DOHH2 (cell line): ENCODE measurements around the gene C1orf141.

Source experiments
- H3F3A ChIP-seq: fragments of 200-600 bp; sonication (generic), shearing (Covaris generic); 2 replicates; pipeline ENCODE4 v1.6.0; 2016; ENCODE audit warnings: antibody characterized with exemption, mild to moderate bottlenecking; ENCODE audit not compliant: control insufficient read depth, insufficient read depth
- H3K27ac ChIP-seq: fragments of 200-600 bp; sonication (generic); 2 replicates; pipeline ENCODE4 v1.5.1; 2014; ENCODE audit warnings: low read depth, mild to moderate bottlenecking, low read length, moderate library complexity
- H3K27me3 ChIP-seq: fragments of 200-600 bp; sonication (generic); 2 replicates; pipeline ENCODE4 v1.6.1; 2014; ENCODE audit warnings: mild to moderate bottlenecking, low read length, mixed read lengths; ENCODE audit not compliant: control insufficient read depth
- H3K36me3 ChIP-seq: fragments of 200-600 bp; sonication (generic); 2 replicates; pipeline ENCODE4 v1.6.1; 2014; ENCODE audit warnings: mild to moderate bottlenecking, low read length, moderate library complexity, mixed read lengths; ENCODE audit not compliant: control insufficient read depth
- H3K4me1 ChIP-seq: fragments of 200-600 bp; sonication (generic); 2 replicates; pipeline ENCODE4 v1.6.1; 2014; ENCODE audit warnings: mild to moderate bottlenecking, low read length, mixed read lengths; ENCODE audit not compliant: control insufficient read depth
- H3K4me2 ChIP-seq: fragments of 200-600 bp; sonication (generic); 2 replicates; pipeline ENCODE4 v1.6.0; 2014; ENCODE audit warnings: mild to moderate bottlenecking, low read length, moderate library complexity
- H3K4me3 ChIP-seq: fragments of 200-600 bp; sonication (generic); 2 replicates; pipeline ENCODE4 v1.5.1; 2014; ENCODE audit warnings: mild to moderate bottlenecking, low read length, mixed read lengths
- H3K79me2 ChIP-seq: fragments of 200-600 bp; sonication (generic); 2 replicates; pipeline ENCODE4 v1.6.1; 2014; ENCODE audit warnings: mild to moderate bottlenecking, low read length, mixed read lengths; ENCODE audit not compliant: control insufficient read depth
- H3K9me2 ChIP-seq: fragments of 200-600 bp; sonication (generic); replicated peaks from 2 replicates; pipeline ENCODE4 v1.6.1; 2014; ENCODE audit warnings: mild to moderate bottlenecking, low read length, mixed read lengths; ENCODE audit not compliant: control insufficient read depth
- H3K9me3 ChIP-seq: fragments of 200-600 bp; sonication (generic); 2 replicates; pipeline ENCODE4 v1.6.1; 2014; ENCODE audit warnings: antibody characterized with exemption, low read length, mixed read lengths; ENCODE audit not compliant: control insufficient read depth, insufficient read depth
- H4K20me1 ChIP-seq: fragments of 200-600 bp; sonication (generic); 2 replicates; pipeline ENCODE4 v1.6.0; 2014; ENCODE audit warnings: low read depth, mild to moderate bottlenecking, antibody characterized with exemption, low read length, moderate library complexity; ENCODE audit not compliant: control insufficient read depth, insufficient read depth
- EZH2phosphoT487 ChIP-seq: fragments of 200-600 bp; sonication (generic); IDR thresholded peaks from 2 replicates; pipeline ENCODE4 v1.6.1; 2017; ENCODE audit warnings: borderline replicate concordance, mild to moderate bottlenecking, antibody characterized with exemption, low read length, moderate library complexity, mixed read lengths
- TF ChIP-seq, protein P1 (sequence below): fragments of 200-600 bp; sonication (generic); IDR thresholded peaks from one replicate; pipeline ENCODE4 v1.5.1; 2014; ENCODE audit warnings: antibody characterized with exemption, mild to moderate bottlenecking, low read depth, low read length; ENCODE audit not compliant: poor library complexity, severe bottlenecking

C1orf141 gene

GRCh38 chr1:67166196-67166595, 31.4 kb upstream of the C1orf141 start, which contains the start of gene IL23R:
Gene IL23R, plus strand, starts transcription at chr1:67166454. Its CDS starts 1,667 bp downstream, at chr1:67168121.
- no peaks in the 10 kb centered on the region for H3K9me3 ChIP-seq
- H3K4me3 ChIP-seq = no peak within 1 kb of the TSS
- H3K27ac ChIP-seq = no peak within 1 kb of the TSS
- no peaks in the 10 kb centered on the region for H3K9me2 ChIP-seq
- no peaks in the 10 kb centered on the region for H3K79me2 ChIP-seq
- no peak within 1 kb of the TSS for H3K4me2 ChIP-seq
- no peaks in the 10 kb centered on the region for H3K27me3 ChIP-seq
- no peak for TF ChIP-seq EZH2phosphoT487
- TF ChIP-seq, protein P1, sequence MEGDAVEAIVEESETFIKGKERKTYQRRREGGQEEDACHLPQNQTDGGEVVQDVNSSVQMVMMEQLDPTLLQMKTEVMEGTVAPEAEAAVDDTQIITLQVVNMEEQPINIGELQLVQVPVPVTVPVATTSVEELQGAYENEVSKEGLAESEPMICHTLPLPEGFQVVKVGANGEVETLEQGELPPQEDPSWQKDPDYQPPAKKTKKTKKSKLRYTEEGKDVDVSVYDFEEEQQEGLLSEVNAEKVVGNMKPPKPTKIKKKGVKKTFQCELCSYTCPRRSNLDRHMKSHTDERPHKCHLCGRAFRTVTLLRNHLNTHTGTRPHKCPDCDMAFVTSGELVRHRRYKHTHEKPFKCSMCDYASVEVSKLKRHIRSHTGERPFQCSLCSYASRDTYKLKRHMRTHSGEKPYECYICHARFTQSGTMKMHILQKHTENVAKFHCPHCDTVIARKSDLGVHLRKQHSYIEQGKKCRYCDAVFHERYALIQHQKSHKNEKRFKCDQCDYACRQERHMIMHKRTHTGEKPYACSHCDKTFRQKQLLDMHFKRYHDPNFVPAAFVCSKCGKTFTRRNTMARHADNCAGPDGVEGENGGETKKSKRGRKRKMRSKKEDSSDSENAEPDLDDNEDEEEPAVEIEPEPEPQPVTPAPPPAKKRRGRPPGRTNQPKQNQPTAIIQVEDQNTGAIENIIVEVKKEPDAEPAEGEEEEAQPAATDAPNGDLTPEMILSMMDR = no peak
- no peaks in the 10 kb centered on the region for H4K20me1 ChIP-seq
- no peaks in the 10 kb centered on the region for H3K4me1 ChIP-seq
- H3F3A ChIP-seq = no peaks in the 10 kb centered on the region
- peaks cover 5% of the 10 kb centered on the region; the same call in 1 of the 2 replicates for H3K36me3 ChIP-seq

DNA sequence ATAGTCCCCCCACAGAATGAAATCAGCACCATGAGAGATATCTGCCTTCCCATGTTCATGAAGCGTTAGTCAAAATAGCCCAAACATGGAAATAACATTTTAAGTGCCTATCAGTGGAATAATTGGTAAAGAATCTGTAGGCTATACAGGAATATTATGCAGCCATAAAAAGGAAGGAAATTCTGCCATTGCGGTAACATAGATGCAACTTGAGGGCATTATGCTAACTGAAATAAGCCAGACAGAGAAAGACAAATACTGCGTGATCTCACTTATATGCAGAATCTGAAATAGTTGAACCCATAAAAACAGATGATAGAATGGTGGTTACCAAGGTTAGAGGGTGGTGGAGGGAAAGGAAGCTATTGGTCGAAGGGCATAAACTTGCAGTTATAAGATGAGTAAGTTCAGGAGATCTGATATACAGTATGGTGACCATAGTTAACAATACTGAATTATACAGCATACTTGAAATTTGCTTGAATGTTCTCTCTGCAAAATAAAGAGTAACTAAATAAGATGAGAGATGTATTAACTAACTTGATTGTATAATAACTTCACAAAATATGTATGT, 30.8 kb upstream of the C1orf141 start:
- no peaks in the 10 kb centered on the region for H3K9me2 ChIP-seq
- H3K4me1 ChIP-seq = no peaks in the 10 kb centered on the region
- H3F3A ChIP-seq = no peaks in the 10 kb centered on the region
- H3K27me3 ChIP-seq = no peaks in the 10 kb centered on the region
- no peak overlapping the region for H3K4me3 ChIP-seq
- H3K36me3 ChIP-seq = peaks cover 5% of the 10 kb centered on the region; the same call in 1 of the 2 replicates
- H3K9me3 ChIP-seq = no peaks in the 10 kb centered on the region
- no peak overlapping the region for H3K27ac ChIP-seq
- H3K79me2 ChIP-seq = no peaks in the 10 kb centered on the region
- TF ChIP-seq, protein P1 = no peak
- no peak for TF ChIP-seq EZH2phosphoT487
- no peaks in the 10 kb centered on the region for H4K20me1 ChIP-seq
- H3K4me2 ChIP-seq = no peak overlapping the region

GRCh38 chr1:67162954-67163353, 28.2 kb upstream of the C1orf141 start:
- Histone ChIP-seq H3F3A (no peaks in the 10 kb centered on the region), H3K27ac (no peak overlapping the region), H3K4me2 (no peak overlapping the region), H3K36me3 (peaks cover 5% of the 10 kb centered on the region; the same call in 1 of the 2 replicates), H3K4me1 (no peaks in the 10 kb centered on the region), H3K79me2 (no peaks in the 10 kb centered on the region), H3K27me3 (no peaks in the 10 kb centered on the region), H4K20me1 (no peaks in the 10 kb centered on the region), H3K4me3 (no peak overlapping the region), H3K9me3 (no peaks in the 10 kb centered on the region), H3K9me2 (no peaks in the 10 kb centered on the region)
- no peak for TF ChIP-seq EZH2phosphoT487
- TF ChIP-seq, protein P1 = no peak
